GM23338 (cell line): Measurements from ENCODE around the gene TFDP3.

Source experiments
- CREB1 ChIP-seq: fragments of 250-450 bp; sonication (Bioruptor Pico); IDR thresholded peaks from 2 replicates; pipeline ENCODE4 v1.5.0; 2020; ENCODE audit warnings: low read depth, mild to moderate bottlenecking, moderate library complexity
- CTCF ChIP-seq, 2 experiments: fragments of 200-600 bp in 1 of 2; sonication (generic) in 1 of 2; conservative IDR thresholded peaks; 2 replicates each; pipeline versions ENCODE4 v1.5.1 to v1.6.1; 2016 to 2017; ENCODE audit warnings: antibody characterized with exemption in 2 of 2, low read depth in 2 of 2, mild to moderate bottlenecking in 2 of 2, moderate library complexity in 1 of 2
- ETS1 ChIP-seq: IDR thresholded peaks from 2 replicates; pipeline ENCODE4 v1.6.1; 2016; ENCODE audit warnings: antibody characterized with exemption
- EZH2 ChIP-seq: fragments of 200-600 bp; sonication (generic); IDR thresholded peaks from one replicate; pipeline ENCODE4 v1.8.0; 2017; ENCODE audit warnings: antibody characterized with exemption, mild to moderate bottlenecking, low read depth; ENCODE audit not compliant: unreplicated experiment
- EZH2phosphoT487 ChIP-seq: fragments of 200-600 bp; sonication (generic); IDR thresholded peaks from one replicate; pipeline ENCODE4 v1.8.1; 2018; ENCODE audit warnings: antibody characterized with exemption; ENCODE audit not compliant: unreplicated experiment
- JUNB ChIP-seq: IDR thresholded peaks from one replicate; pipeline ENCODE4 v1.6.1; 2016; ENCODE audit warnings: antibody characterized with exemption; ENCODE audit not compliant: unreplicated experiment
- NANOG ChIP-seq: IDR thresholded peaks from 2 replicates; pipeline ENCODE4 v1.6.1; 2016; ENCODE audit warnings: antibody characterized with exemption, borderline replicate concordance
- POLR2AphosphoS5 ChIP-seq: IDR thresholded peaks from 2 replicates; pipeline ENCODE4 v1.6.1; 2016; ENCODE audit warnings: antibody characterized with exemption, low read depth
- REST ChIP-seq: IDR thresholded peaks from one replicate; pipeline ENCODE4 v1.6.1; 2018; ENCODE audit warnings: antibody characterized with exemption; ENCODE audit not compliant: unreplicated experiment
- STAT1 ChIP-seq: IDR thresholded peaks from one replicate; pipeline ENCODE4 v1.6.1; 2016; ENCODE audit warnings: antibody characterized with exemption; ENCODE audit not compliant: unreplicated experiment
- ZNF114 ChIP-seq: fragments of 250-450 bp; sonication (Bioruptor Pico); IDR thresholded peaks from 2 replicates; pipeline ENCODE4 v1.5.0; 2020; ENCODE audit warnings: mild to moderate bottlenecking, moderate library complexity
- ZNF331 ChIP-seq: fragments of 250-450 bp; sonication (Bioruptor Pico); IDR thresholded peaks from 2 replicates; pipeline ENCODE4 v1.5.0; 2020; ENCODE audit warnings: low read depth, mild to moderate bottlenecking, moderate library complexity

- TF ChIP-seq CTCF (conservative IDR thresholded peaks at IDR 0.05; ENCODE audit: low read depth in 2 of 2) (no peak), CREB1 (CRISPR knock-in tag) (no peak), EZH2 (no peak), ZNF114 (no peak), POLR2AphosphoS5 (no peak), ZNF331 (CRISPR knock-in tag) (no peak), REST (no peak), EZH2phosphoT487 (no peak), JUNB (no peak), NANOG (no peak), STAT1 (no peak), ETS1 (no peak)
These were observed 40.3 kb upstream of the TFDP3 start for GRCh38 chrX:133258481-133258880.
